Measurements from ENCODE around the gene TLL2. TPM values are rescaled to one million over a fixed set of nuclear protein-coding genes. Genes with fewer than 3 reads are reported as not detected.

Gene TLL2
- total and polyA plus RNA-seq, 2 donors (not counting 3 experiments of a cell fraction or from before 2014, with no cell fraction given), result 0.03 to 0.20 TPM

- Histone ChIP-seq H3K4me3 (replicated peaks in 1 of 3; ENCODE audit: insufficient read depth in 1 of 3, low read depth in 1 of 3, low read length in 3 of 3) (no peak overlapping the region), H3K9me1 (replicated peaks; ENCODE audit: control insufficient read depth, extremely low read depth, insufficient read depth, low read length) (no peaks in the 10 kb centered on the region), H3K9me3 (replicated peaks; ENCODE audit: control insufficient read depth, insufficient read depth, low read length) (no peaks in the 10 kb centered on the region), H4K20me1 (replicated peaks; ENCODE audit: control insufficient read depth, extremely low read depth, insufficient read depth, low read length) (no peaks in the 10 kb centered on the region), H3K36me3 (ENCODE audit: control insufficient read depth in 2 of 2, extremely low read depth in 1 of 2, insufficient read depth in 2 of 2, low read length in 2 of 2) (no peaks in the 10 kb centered on the region), H3K4me2 (ENCODE audit: insufficient read depth, low read length) (no peak overlapping the region), H3K9ac (replicated peaks; ENCODE audit: extremely low read depth, insufficient read depth, low read length) (no peak overlapping the region), H3K27ac (ENCODE audit: insufficient read depth, low read depth, low read length) (no peak overlapping the region), H2AFZ (ENCODE audit: low read depth, low read length) (no peak overlapping the region), H3K79me2 (ENCODE audit: control insufficient read depth, insufficient read depth, low read length) (no peaks in the 10 kb centered on the region), H3K27me3 (ENCODE audit: control insufficient read depth in 2 of 2, insufficient read depth in 2 of 2, low read length in 2 of 2) (peaks cover 0 to 7% of the 10 kb centered on the region in 2 experiments), H3K4me1 (ENCODE audit: control insufficient read depth, extremely low read depth, insufficient read depth, low read length) (no peaks in the 10 kb centered on the region)
- CTCF ChIA-PET, result no interaction called here
- dilution Hi-C loops (cut with MboI; ENCODE audit: extremely low pct_ligation_motif_present, low sequenced_read_pairs), result no loop called here
- TF ChIP-seq FOS (IDR thresholded peaks at IDR 0.05; ENCODE audit: borderline replicate concordance, insufficient read depth, low read length) (no peak), MAX (IDR thresholded peaks at IDR 0.05; ENCODE audit: insufficient read depth, insufficient read length) (no peak), POLR2A (IDR thresholded peaks at IDR 0.05; ENCODE audit: low read depth, low read length) (no peak), MYC (IDR thresholded peaks at IDR 0.05; ENCODE audit: low read depth, low read length) (no peak), GATA2 (IDR thresholded peaks at IDR 0.05; ENCODE audit: insufficient read depth, insufficient read length, low read depth, low read length) (no peak), POLR2AphosphoS5 (IDR thresholded peaks at IDR 0.05; ENCODE audit: insufficient read depth, low read depth, low read length) (no peak), JUN (IDR thresholded peaks at IDR 0.05; ENCODE audit: borderline replicate concordance, insufficient read depth, insufficient read length, low read depth) (no peak), EZH2 (IDR thresholded peaks at IDR 0.05; ENCODE audit: borderline replicate concordance, low read depth, low read length, severe bottlenecking) (no peak), CTCF (IDR thresholded peaks at IDR 0.05; ENCODE audit: extremely low read depth in 1 of 2, insufficient read depth in 1 of 2, low read depth in 1 of 2, low read length in 2 of 2) (no peak)
- POLR2A ChIA-PET, result no interaction called here
- FAIRE-seq, result no peak
- intact Hi-C loops (cut with micrococcal nuclease), result no loop called here
- no TSS peak for BruUV-seq (replicated peaks)
- DNase-seq (ENCODE audit: low read depth, low spot score), result no peak
Observed at GRCh38 chr10:96406091-96406490, 107.6 kb downstream of the TLL2 start.
